Measurements from ENCODE around the gene ZNF747.

The ZNF747 gene

DNA sequence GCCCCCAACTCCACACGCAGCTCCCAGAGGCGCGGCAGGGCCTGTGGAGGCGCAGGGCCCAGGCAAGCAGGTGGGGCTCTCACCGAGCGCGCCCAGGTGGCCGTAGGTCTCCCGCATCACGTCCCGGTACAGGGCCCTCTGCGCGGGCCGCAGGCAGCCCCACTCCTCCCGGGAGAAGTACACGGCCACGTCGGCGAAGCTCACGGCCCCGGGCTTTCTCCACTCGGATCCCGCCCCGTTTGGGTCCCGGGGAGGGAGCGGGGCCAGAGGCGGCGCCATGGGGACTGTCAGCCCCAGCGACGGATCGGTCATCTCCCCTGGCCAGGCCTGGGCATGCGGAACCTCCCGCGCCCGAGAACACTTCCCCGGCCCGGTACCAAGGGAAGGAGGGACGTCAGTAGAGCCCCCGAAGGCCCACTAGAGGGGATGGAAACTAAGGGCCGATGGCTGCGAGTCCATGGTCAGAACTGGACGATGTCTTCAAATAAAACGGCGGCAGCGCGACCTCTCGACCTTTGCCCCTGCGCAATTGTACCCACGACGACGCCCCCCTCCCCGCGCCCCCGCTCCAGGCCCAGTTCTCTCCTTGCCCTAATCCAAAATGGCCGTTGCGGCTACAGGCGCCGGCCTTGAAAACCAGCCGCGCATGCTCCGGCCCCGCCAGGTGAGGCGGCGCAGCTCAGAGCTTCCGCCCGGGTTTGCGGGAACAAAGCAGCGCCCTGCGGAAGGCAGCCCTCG, at the start of gene ZNF747:
Gene ZNF747 (minus strand): TSS at position 491 of the 738 bp plus-strand sequence. CDS start 179 bp downstream, at position 312.
- peak; percentile 87 for DNase-seq (ENCODE audit: low read depth)

DNA sequence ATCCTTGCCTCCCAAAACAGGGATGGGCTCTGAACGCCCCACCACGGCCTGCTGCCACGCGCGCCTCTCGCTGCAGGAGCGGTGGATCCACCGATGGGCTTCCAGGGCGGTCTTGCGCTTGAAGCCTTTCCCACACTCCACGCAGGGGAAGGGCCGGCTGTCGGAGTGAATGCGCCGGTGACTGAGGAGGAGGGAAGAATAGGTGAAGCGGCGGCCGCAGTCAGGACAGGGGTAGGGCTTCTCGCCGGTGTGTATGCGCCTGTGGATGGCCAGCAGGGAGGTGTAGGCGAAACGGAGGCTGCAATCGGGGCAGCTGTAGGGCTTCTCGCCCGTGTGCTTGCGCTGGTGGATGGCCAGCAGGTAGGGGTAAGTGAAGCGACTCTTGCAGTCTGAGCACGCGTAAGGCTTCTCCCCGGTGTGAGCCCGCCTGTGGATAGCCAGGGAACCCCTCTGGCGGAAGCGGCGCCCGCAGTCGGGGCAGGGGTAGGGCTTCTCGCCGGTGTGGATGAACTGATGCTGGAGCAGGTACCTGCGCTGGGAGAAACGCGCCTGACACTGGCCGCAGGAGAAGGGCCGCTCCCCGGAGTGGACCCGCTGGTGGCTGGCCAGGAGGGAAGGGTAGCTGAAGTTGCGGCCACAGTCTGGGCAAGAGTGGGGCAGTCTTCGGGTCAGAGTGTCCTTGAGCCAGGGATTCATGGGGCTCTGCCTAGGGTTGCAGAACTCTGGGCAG, 48.1 kb upstream of the ZNF747 start:
- DNase-seq (ENCODE audit: low read depth), result no peak

DNA sequence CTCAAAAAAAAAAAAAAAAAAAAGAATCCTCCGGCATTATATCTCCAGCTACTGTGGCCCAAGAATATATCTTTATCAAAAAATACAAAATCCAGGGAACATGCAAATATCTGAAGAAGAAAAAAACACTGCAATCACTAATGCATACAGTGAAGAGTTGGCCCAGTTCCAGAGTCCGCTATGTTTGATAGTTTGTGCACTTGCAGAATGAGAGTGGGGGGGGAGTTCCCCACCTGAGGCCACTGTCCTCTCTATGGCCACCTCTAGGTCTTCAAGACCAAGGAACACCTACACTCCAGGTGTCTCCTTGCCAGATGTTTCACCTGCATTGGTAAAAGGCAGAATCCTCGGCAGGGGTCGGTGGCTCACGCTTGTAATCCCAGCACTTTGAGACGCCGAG, 46.8 kb upstream of the ZNF747 start:
- DNase-seq (ENCODE audit: low read depth), result no peak

GRCh38 chr16:30574678-30575077, 40.0 kb upstream of the ZNF747 start:
- no peak for DNase-seq (ENCODE audit: low read depth)

- peak; percentile 87 for DNase-seq (ENCODE audit: low read depth)
These were observed 37.0 kb upstream of the ZNF747 start, which contains the start of gene ZNF688 for GRCh38 chr16:30571445-30572322. Gene ZNF688, minus strand, starts transcription at chr16:30571714. Its CDS starts 85 bp downstream, at chr16:30571629.

GRCh38 chr16:30570636-30571444, 36.2 kb upstream of the ZNF747 start:
- DNase-seq (ENCODE audit: low read depth), result no peak

- no peak for DNase-seq (ENCODE audit: low read depth)
These were observed 35.3 kb upstream of the ZNF747 start for GRCh38 chr16:30569746-30570635.

DNA sequence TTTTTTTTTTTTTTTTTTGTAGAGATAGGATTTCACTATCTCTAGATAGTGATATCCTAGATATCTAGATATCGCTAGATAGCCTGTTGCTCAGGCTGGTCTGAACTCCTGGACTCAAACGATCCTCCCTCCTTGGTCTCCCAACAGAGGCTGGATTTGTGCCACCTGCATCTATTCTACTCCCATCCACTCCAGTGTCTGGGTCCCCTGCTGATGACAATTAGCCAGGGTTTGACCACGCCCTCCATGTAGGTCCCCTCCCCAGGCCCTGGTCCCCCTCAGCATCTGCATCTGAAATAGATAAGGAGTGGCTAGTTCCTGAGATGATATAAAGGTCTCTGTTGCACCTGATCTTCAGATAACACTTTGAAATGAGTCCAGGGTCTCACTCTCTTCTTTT, 34.6 kb upstream of the ZNF747 start:
- DNase-seq (ENCODE audit: low read depth), result no peak

GRCh38 chr16:30567991-30568638, 33.5 kb upstream of the ZNF747 start:
- DNase-seq (ENCODE audit: low read depth), result no peak

DNA sequence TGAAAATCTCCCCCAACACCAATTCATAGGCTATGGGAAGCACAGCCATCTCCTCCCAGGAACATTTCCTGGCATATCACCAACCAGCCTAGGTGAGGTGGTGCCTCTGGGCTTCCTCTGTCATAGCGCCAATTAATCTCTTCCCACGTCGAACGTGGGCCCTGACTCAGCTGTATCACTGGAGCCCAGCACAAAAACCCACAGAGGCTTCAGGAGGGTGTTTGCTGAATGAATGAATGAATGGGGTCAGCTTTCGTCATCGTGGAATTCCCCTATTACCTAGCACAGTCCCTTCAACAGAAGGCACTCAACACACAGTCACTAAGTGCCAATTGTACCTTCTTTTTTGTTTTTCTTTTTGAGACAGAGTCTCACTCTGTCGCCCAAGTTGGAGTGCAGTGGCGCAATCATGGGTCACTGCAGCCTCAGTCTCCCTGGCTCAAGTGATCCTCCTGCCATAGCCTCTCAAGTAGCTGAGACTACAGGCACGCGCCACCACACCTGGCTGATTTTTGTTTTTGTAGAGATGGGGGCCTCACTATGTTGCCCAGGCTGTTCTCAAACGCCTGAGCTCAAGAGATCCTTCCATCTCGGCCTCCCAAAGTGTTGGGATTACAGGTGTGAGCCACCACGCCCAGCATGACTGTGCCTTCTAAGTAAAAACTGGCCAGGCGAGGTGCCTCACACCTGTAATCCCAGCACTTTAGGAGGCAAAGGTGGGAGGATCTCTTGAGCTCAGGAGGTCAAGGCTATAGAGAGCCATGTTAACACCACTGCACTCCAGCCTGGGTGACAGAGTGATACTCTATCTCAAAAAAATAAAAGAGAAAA, 32.7 kb upstream of the ZNF747 start:
- no peak for DNase-seq (ENCODE audit: low read depth)

- no peak for DNase-seq (ENCODE audit: low read depth)
These were observed 31.9 kb upstream of the ZNF747 start for GRCh38 chr16:30566531-30566930.

- DNase-seq (ENCODE audit: low read depth), result no peak
These were observed 31.3 kb upstream of the ZNF747 start for GRCh38 chr16:30565984-30566383.

GRCh38 chr16:30565526-30565925, 30.9 kb upstream of the ZNF747 start:
- no peak for DNase-seq (ENCODE audit: low read depth)

- no peak for DNase-seq (ENCODE audit: low read depth)
These were observed 27.4 kb upstream of the ZNF747 start for GRCh38 chr16:30562021-30562420.

DNA sequence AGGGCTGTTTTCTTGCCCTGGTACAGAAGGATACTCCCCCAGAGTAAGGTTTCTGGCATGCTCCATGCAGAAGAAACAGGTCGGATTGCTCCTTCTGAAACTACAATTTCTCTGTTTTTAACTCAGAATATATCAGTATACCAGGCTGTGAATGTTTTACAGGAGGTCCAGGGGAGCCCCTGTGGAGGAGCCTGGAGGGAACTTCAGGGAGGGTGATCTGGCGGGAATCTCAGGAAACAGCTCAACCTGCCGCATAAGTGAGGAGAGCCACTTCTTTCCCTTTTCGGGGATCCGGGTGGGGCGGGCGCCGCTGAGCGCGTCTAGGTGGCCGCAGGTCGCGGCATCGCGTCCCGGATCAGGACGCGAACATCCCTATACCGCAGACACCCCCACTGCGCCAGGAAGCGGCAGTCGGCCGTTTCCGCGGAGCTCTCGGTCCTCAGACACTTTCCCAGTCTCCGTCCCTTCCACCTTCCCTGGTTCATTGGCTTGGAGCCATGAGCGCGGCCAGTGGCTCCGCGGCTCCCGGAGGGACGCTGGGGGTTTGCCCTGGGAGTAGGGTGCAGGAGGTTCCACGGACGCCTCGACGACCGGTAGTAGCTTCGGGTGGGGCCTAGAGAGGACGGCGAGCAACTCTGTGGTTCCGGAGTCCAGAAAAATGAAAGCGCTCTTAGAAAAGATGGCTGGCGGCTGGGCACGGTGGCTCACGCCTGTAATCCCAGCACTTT, 26.6 kb upstream of the ZNF747 start:
- DNase-seq (ENCODE audit: low read depth), result no peak

- no peak for DNase-seq (ENCODE audit: low read depth)
These were observed 25.0 kb upstream of the ZNF747 start for GRCh38 chr16:30559690-30560089.

- no peak for DNase-seq (ENCODE audit: low read depth)
These were observed 24.2 kb upstream of the ZNF747 start for GRCh38 chr16:30558789-30559377.
